Stimulated activated naive CD8-positive, alpha-beta T cell treated with anti-CD3 and anti-CD28 coated beads, Interleukin-15, amount 100 ng/mL, for 72 hours (primary cell): ENCODE data around the gene CAPS.
A peak's percentile ranks its signal among the peaks of the same experiment; 100 is the strongest.

Experiments
- ATAC-seq: fragments of 150-1000 bp; cut with Tn5 transposase; 2 replicates; pipeline ENCODE4 v1.10.0; 2021; ENCODE audit warnings: mild to moderate bottlenecking, moderate library complexity
- DNase-seq, 2 donors: peaks; one replicate each; pipeline ENCODE4 v3.0.0; 2021 to 2022
- H3K27ac Mint-ChIP-seq, 2 donors: one replicate each; pipeline ENCODE4 v1.8.0; 2022; ENCODE audit warnings: mild to moderate bottlenecking in 2 of 2, mixed read lengths in 2 of 2, moderate library complexity in 2 of 2
- H3K27me3 Mint-ChIP-seq: one replicate; pipeline ENCODE4 v1.8.0; 2022; ENCODE audit warnings: mixed read lengths
- H3K4me1 Mint-ChIP-seq: one replicate; pipeline ENCODE4 v1.8.0; 2022; ENCODE audit warnings: mild to moderate bottlenecking, mixed read lengths
- H3K4me3 Mint-ChIP-seq, 2 donors: one replicate each; pipeline ENCODE4 v1.8.0; 2022; ENCODE audit warnings: mild to moderate bottlenecking in 2 of 2, mixed read lengths in 2 of 2, moderate library complexity in 1 of 2
- H3K9me3 Mint-ChIP-seq, 2 donors: one replicate each; pipeline ENCODE4 v1.8.0; 2022; ENCODE audit warnings: mixed read lengths in 2 of 2

CAPS gene

DNA sequence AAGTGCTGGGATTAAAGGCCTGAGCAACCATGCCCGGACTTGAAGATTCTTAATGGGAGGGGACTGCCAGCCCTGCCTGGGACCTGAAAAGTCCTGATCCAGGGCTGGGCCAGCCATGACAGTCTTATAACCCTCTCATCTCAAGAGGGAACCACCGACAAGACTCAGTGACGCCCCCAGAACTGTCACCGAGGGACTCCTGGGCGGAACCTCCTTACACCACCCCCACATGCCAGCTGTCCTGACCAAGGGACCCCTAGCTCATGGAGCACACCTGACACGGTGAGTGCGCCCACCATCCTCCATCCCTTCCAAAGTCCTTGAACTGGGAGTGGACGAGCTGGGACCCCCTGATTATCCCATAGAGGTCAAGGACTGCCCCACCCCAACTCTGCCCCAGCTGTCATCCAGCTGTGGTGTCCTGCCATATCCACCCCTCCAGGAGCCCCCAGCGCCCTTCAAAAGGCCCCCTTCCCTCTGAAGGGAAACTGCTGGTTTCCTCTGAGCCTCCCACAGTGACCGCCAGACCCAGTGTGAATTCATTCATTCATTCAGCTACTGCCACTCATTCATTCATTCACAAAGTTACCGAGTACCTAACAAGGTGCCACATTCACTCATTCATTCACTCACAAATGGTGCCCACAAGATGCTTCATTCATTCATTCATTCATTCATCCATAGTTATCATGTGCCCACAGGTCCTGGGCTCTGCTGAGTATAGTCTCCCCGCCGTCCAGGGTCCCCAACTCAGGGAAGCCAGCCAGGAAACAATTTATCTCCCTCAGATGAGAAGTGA lies 14.1 kb upstream of the CAPS start:
- no peaks in the 10 kb centered on the region for H3K9me3 Mint-ChIP-seq
- DNase-seq (no peak), ATAC-seq (no peak)
- H3K27ac Mint-ChIP-seq: peak overlapping the region; percentile 57 to 76
- no peak overlapping the region for H3K4me3 Mint-ChIP-seq
- no peaks in the 10 kb centered on the region for H3K27me3 Mint-ChIP-seq
- H3K4me1 Mint-ChIP-seq: peaks cover 38% of the 10 kb centered on the region

DNA sequence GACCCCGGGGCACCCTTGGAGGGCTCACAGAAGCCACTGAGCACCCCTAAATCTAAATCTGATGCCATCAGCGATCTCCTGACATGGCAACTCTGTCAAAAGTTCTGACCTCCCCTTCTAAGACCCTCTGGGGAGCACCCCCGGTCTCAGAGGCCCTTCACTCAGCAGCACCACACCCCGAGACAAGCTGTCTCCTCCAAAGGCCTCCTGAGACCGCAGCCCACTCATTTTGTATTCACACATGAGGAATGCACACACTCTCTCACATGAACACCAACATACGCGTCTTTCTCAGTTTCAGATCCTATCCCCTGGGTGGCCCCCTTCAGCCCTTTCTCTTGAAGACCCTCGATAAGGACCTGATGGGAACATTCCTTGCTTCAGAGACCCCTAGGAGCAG lies 13.1 kb upstream of the CAPS start:
- H3K4me1 Mint-ChIP-seq: peaks cover 45% of the 10 kb centered on the region
- no peaks in the 10 kb centered on the region for H3K27me3 Mint-ChIP-seq
- no peaks in the 10 kb centered on the region for H3K9me3 Mint-ChIP-seq
- DNase-seq (no peak), ATAC-seq (no peak)
- no peak overlapping the region for H3K27ac Mint-ChIP-seq
- H3K4me3 Mint-ChIP-seq: peak overlapping the region in 1 of 2 donors; percentile 19

DNA sequence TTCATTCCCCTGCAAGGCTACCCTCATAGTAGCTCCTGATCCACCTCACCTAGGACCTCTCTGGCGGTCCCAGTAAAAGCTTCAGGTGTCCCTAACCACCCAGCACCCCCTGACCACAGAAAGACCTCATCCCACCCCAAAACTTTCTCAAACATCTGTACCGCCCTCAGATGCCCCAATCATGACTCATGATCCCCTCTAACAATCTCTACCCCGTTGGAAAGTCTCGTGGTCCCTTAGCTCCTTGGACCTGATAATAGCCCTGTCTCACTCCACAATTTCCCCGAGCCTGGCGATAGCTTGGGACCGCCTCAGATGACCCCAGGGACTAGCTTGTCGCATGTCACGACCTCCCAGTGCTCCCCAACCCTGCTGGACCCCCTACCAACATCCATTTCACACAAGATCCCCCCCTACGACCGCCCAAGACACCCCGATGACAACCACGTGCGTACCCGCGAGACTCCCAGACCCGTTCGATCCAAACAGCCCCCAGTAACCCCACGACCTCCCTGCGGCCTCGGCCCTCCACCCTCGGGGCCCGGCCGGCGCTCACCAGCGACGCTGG lies 10.9 kb upstream of the CAPS start:
- peak in 1 of 2 donors; percentile 23 for DNase-seq
- Mint-ChIP-seq H3K9me3 (no peaks in the 10 kb centered on the region), H3K27ac (peak overlapping the region; percentile 99 to 100), H3K4me3 (peak overlapping the region; percentile 98 to 99), H3K27me3 (no peaks in the 10 kb centered on the region), H3K4me1 (peaks cover 66% of the 10 kb centered on the region)
- ATAC-seq: no peak

DNA sequence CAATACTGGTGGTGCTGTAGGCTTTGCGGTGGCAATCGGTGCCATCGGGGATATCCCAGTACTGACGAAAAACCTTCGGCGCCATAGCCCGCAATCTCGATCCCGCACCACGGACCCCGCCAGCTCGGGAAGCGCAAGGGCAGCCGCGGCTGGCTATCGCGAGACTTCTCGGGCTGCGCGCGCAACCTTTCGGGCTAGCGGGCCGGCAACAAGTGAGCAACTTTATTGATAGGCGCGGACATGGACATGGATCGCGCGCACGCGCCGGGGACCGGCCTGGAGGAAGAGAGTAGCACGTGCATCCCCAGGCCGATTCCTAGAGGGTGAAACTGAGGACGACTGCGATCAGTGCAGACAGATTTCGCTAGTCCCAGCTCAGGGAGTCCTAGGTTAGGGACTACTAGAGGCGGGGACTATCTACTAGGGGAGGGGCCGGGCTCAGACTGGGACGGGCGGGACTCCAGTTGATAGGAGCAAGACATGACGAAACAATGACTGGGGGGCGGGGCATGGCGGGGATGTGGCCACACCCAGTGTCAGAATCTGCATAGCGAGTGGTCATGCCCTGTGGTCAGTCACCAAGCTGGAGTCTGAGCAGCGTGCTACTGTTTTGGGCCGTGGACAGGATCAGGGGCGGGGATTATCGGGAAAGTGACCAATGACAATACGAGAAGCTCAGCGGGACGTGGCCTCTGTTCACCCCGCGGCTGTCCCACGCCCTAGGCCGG lies 10.3 kb upstream of the CAPS start, which contains the start of gene NDUFA11:
NDUFA11 (minus strand) TSS at position 167 of the 728 bp plus-strand sequence; CDS start at position 85, 82 bp downstream.
- Mint-ChIP-seq H3K27ac (peak within 1 kb of the TSS; percentile 99 to 100), H3K27me3 (no peaks in the 10 kb centered on the region), H3K9me3 (no peaks in the 10 kb centered on the region), H3K4me1 (peaks cover 66% of the 10 kb centered on the region), H3K4me3 (peak within 1 kb of the TSS; percentile 98 to 99)
- DNase-seq: peak; percentile 97 to 98
- ATAC-seq: peak; percentile 65

DNA sequence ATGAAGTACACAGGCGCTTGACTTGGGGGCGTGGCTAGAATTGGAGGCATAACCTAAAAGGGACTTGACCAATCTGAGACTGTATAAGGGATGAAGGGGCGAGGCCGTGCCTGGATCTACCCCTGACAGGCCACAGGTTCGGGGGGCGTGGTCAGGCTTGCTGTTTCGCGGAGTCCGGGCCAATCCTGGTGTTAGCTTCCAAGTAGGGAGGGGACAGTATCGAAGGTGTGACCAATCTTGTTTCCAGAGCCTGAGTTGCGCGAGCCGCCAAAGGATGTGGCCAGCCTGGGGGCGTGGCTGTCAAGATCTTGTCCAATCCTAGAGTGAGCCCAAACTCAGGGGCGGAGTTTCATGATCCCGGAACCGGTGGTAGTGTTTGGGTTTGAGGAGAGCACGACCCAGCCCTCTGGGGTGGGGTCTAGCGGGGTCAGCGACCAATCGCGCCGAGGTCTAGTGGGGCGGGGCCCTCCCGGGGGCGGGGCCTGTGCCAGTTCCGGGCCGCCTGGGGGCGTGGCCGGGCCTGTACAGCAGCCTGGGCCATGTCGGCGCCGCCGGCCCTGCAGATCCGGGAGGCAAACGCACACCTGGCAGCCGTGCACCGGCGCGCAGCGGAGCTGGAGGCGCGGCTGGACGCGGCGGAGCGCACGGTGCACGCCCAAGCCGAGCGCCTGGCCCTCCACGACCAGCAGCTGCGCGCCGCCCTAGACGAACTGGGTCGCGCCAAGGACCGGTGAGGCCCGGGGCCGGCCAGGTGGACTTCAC lies 9.5 kb upstream of the CAPS start, which contains the start of gene VMAC:
VMAC (plus strand) TSS at position 521 of the 762 bp plus-strand sequence; CDS start at position 540, 19 bp downstream.
- peak within 1 kb of the TSS; percentile 98 to 99 for H3K4me3 Mint-ChIP-seq
- ATAC-seq: peak; percentile 86
- H3K4me1 Mint-ChIP-seq: peaks cover 66% of the 10 kb centered on the region
- H3K9me3 Mint-ChIP-seq: no peaks in the 10 kb centered on the region
- H3K27me3 Mint-ChIP-seq: no peaks in the 10 kb centered on the region
- DNase-seq: peak; percentile 100
- H3K27ac Mint-ChIP-seq: peak within 1 kb of the TSS; percentile 99 to 100

DNA sequence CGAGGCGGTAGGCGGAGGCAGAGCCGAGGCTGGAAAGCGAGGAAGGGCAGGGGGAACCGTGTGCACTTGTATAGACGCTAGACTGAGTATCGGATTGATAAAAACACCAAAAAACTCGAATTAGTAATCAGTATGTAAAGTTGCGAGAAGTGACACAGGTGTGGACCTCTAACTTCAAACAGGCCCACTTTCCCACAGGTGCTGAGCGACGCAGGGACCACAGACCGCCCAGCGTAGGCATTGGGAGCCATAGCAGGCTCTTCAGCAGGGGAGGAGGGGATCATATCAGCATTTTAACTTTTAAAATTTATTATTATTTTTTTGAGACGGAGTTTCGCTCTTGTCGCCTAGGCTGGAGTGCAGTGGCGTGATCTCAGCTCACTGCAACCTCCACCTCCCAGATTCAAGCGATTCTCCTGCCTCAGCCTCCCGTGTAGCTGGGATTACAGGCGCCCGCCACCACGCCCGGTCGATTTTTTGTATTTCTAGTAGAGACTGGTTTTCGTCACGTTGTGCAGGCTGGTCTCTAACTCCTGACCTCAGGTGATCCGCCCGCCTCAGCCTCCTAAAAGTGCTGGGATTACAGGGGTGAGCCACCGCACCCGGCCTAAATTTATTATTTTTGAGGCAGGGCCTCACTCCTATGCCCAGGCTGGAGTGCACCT lies 8.8 kb upstream of the CAPS start:
- Mint-ChIP-seq H3K27ac (peak overlapping the region; percentile 85 to 100), H3K4me1 (peaks cover 61% of the 10 kb centered on the region), H3K9me3 (no peaks in the 10 kb centered on the region), H3K27me3 (no peaks in the 10 kb centered on the region), H3K4me3 (peak overlapping the region; percentile 98 to 99)
- no peak for DNase-seq
- ATAC-seq: no peak

DNA sequence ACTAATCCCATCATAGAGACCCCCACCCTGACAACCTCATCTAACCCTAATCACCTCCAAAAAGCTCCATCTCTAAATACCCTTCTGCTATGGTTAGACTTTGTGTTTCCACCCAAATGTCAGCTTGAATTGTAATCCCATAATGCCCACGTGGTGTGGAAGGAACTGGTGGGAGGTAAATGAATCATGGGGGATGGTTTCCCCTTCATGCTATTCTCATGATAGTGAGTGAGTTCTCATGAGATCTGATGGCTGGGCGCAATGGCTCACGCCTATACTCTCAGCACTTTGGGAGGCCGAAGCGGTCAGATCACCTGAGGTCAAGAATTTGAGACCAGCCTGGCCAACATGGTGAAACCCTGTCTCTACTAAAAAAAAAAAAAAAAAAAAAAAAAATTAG lies 6.8 kb upstream of the CAPS start:
- DNase-seq: no peak

DNA sequence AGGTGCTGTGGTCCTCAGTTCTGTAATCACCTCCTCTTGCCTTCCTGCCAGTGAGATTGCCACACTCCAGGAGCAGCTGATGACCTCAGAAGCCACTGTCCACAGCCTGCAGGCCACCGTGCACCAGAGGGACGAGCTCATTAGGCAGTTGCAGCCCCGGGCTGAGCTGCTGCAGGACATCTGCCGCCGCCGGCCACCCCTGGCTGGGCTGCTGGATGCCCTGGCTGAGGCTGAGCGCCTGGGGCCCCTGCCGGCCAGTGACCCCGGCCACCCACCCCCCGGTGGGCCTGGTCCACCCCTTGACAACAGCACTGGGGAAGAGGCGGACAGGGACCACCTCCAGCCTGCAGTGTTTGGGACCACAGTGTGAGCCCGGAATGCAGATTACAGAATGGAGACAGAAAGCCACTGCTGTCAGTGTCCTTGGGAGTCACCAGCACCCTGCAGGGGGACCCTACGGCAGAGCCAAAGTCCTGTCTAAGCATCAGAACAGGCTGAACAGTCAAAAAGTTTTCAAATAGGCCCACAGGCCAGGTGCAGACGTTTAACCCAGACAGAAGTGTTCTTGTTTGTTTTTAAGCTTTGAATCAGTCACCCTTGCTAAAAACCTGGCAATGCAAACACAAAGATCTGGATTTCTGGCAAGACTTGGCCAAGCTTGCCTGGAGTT lies 5.1 kb upstream of the CAPS start:
- Mint-ChIP-seq H3K9me3 (no peaks in the 10 kb centered on the region), H3K27me3 (no peaks in the 10 kb centered on the region), H3K27ac (peak overlapping the region in 1 of 2 donors; percentile 19), H3K4me3 (no peak overlapping the region), H3K4me1 (peaks cover 29% of the 10 kb centered on the region)
- ATAC-seq: no peak
- no peak for DNase-seq

More for the DNA sequence above, 6.8 kb upstream of the CAPS start:
- Mint-ChIP-seq H3K4me1 (peaks cover 44% of the 10 kb centered on the region), H3K9me3 (no peaks in the 10 kb centered on the region), H3K27ac (peak overlapping the region in 1 of 2 donors; percentile 35), H3K27me3 (no peaks in the 10 kb centered on the region), H3K4me3 (peak overlapping the region; percentile 28 to 61)
- ATAC-seq: no peak

DNA sequence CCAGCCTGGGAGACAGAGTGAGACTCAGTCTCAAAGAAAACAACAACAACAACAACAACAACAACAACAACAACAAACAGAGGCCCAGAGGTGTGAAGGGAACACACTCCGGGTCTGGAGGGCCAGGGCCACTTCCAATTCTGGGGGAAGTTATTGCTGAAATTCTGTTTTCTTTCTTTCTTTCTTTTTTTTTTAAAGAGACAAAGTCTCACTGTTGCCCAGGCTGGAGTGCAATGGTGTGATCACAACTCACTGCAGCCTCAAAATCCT lies 3.5 kb upstream of the CAPS start:
- H3K27ac Mint-ChIP-seq: peak overlapping the region in 1 of 2 donors; percentile 86
- H3K9me3 Mint-ChIP-seq: no peaks in the 10 kb centered on the region
- DNase-seq (no peak), ATAC-seq (no peak)
- peaks cover 26% of the 10 kb centered on the region for H3K4me1 Mint-ChIP-seq
- no peak overlapping the region for H3K4me3 Mint-ChIP-seq
- no peaks in the 10 kb centered on the region for H3K27me3 Mint-ChIP-seq

DNA sequence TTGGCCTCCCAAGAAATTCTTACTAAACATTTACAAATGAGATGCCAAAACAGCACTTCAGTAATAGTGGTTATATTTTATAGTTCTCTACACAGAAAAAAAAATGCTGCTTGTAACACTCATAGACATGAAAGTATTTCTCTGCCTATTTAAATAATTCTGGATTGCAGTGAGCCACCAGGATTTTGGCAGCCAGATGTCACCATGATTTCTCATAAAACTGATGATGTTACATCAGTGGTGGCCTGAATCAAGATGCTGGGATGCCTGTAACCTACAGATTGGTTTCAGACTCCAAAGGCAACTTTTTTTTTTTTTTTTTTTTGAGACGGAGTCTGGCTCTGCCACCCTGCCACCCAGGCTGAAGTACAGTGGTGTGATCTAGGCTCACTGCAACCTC lies 2.7 kb upstream of the CAPS start:
- ATAC-seq (no peak), DNase-seq (no peak)
- no peaks in the 10 kb centered on the region for H3K27me3 Mint-ChIP-seq
- no peak overlapping the region for H3K4me3 Mint-ChIP-seq
- H3K9me3 Mint-ChIP-seq: no peaks in the 10 kb centered on the region
- H3K4me1 Mint-ChIP-seq: peaks cover 18% of the 10 kb centered on the region
- no peak overlapping the region for H3K27ac Mint-ChIP-seq

DNA sequence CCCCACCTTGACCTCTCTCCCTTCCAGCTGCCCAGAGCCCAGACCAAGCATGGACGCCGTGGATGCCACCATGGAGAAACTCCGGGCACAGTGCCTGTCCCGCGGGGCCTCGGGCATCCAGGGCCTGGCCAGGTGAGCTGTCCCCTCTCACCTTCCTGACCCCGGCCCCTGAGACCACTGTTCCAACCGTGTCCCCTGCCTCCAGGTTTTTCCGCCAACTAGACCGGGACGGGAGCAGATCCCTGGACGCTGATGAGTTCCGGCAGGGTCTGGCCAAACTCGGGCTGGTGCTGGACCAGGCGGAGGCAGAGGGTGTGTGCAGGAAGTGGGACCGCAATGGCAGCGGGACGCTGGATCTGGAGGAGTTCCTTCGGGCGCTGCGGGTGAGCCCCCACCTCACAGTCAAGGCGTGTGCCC lies 312 bp downstream of the CAPS start:
- Mint-ChIP-seq H3K4me3 (no peak overlapping the region), H3K27ac (peak overlapping the region; percentile 40 to 85), H3K9me3 (no peaks in the 10 kb centered on the region), H3K27me3 (no peaks in the 10 kb centered on the region), H3K4me1 (no peaks in the 10 kb centered on the region)
- DNase-seq: no peak
- peak; percentile 7 for ATAC-seq

DNA sequence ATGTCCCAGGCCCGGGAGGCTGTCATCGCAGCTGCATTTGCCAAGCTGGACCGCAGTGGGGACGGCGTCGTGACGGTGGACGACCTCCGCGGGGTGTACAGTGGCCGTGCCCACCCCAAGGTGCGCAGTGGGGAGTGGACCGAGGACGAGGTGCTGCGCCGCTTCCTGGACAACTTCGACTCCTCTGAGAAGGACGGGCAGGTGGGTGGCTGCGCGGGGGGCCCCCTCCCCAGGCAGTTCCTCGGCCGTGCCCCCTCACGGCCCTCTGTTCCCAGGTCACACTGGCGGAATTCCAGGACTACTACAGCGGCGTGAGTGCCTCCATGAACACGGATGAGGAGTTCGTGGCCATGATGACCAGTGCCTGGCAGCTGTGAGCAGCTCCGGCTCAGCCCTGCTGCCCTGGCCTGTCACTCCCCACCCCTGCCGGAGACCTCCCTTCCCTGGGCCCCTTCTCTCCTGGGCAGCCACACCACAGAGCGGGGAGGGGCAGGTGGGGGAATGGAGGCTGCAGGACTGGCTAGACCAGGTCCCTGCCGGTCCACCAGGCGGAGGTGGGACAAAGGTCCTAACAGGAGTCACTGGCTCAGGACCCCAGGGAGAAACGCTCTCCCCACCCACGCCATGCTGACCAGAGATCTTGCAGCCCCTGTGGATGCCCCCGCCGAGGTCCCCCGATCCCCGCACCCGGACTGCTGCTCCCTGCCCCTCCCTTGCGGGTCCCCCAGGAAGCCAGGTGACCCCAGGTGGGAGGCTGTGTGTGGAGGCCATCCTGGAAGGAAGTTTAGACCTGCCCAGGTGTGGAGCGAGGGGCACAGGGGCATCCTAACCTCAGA lies 1.1 kb downstream of the CAPS start:
- Mint-ChIP-seq H3K4me1 (no peaks in the 10 kb centered on the region), H3K4me3 (no peak overlapping the region), H3K27me3 (no peaks in the 10 kb centered on the region), H3K9me3 (no peaks in the 10 kb centered on the region), H3K27ac (peak overlapping the region in 1 of 2 donors; percentile 85)
- DNase-seq (no peak), ATAC-seq (peak; percentile 23)

DNA sequence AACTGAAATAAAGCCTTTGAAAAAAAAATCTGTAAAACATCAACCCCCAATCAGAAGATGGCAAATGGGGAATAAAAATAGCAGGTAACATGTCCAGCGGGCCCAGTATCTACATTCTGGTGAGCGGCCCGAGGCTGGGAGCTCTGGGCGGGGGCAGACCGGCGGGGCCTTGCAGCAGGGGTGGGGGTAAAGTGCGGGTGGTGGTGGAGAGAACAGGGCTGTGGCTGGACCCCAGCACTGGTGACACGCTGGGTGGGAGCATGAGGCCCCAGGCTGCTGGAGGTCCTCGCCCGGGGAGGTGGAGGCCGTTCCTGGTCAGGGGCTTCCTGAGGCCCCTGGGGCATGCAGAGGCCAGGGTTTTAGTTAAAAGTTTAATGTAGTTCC lies 1.7 kb downstream of the CAPS start:
- Mint-ChIP-seq H3K4me1 (no peaks in the 10 kb centered on the region), H3K9me3 (no peaks in the 10 kb centered on the region), H3K27me3 (no peaks in the 10 kb centered on the region), H3K4me3 (no peak overlapping the region), H3K27ac (no peak overlapping the region)
- no peak for DNase-seq
- peak; percentile 26 for ATAC-seq

DNA sequence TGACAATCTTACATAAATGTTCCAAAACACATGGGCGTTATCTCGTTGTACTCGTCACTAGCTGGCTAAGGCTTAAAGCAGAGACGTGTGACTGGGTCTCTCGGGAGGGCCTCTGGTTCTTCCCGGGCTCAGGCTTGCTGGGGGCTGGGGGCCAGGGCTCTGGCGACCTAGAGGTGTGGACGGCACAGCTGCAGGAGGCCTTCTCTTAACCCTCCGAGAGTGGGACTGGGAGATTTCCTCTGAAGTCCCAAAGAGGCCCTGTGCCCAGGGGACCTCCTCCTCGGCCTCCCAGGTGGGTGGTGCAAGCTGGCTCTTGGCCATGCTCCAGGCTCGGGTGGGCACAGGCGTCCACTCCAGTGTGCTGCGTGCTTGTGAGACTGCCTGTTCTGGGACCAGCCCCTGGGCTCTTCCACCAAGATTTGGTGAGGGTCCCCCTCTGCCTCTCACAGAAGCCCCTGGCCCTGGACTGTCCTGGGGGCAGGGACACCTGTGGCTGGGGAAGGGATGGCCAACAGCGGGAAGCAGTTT lies 2.2 kb downstream of the CAPS start:
- DNase-seq (no peak), ATAC-seq (no peak)
- Mint-ChIP-seq H3K27me3 (no peaks in the 10 kb centered on the region), H3K4me1 (no peaks in the 10 kb centered on the region), H3K9me3 (no peaks in the 10 kb centered on the region), H3K27ac (no peak overlapping the region), H3K4me3 (no peak overlapping the region)
